Esophagus muscularis mucosa (tissue), 4 donors: ENCODE results near the gene AOAH. TPM values are rescaled to one million over a fixed set of nuclear protein-coding genes. Genes with fewer than 3 reads are reported as not detected.
"Not testable (repeated sequence)": the region's sequence is repeated elsewhere in the genome, so short reads cannot be mapped to it uniquely, and the experiment has no call there.

Experiments
- DNase-seq: peaks from one replicate; pipeline ENCODE4 v3.0.0-alpha.2; 2017; ENCODE audit errors: extremely low spot score
- H3K27ac ChIP-seq, 4 donors: fragments of 200-600 bp; sonication (generic); replicated peaks in 1 of 4; 1 replicate in 3 of 4; 2 replicates in 1 of 4; pipeline ENCODE4 v1.5.1; 2016 to 2019; ENCODE audit warnings: mild to moderate bottlenecking in 1 of 4
- H3K27me3 ChIP-seq, 4 donors: fragments of 200-600 bp; sonication (generic); one replicate each; pipeline versions ENCODE4 v1.5.1 to v1.6.0; 2016 to 2019
- H3K36me3 ChIP-seq, 4 donors: fragments of 200-600 bp; sonication (generic); one replicate each; pipeline ENCODE4 v1.5.1; 2016 to 2019
- H3K4me1 ChIP-seq, 4 donors: fragments of 200-600 bp; sonication (generic); one replicate each; pipeline ENCODE4 v1.5.1; 2016 to 2019
- H3K4me3 ChIP-seq, 4 donors: fragments of 200-600 bp; sonication (generic); 1 replicate in 2 of 4; 2 replicates in 2 of 4; pipeline ENCODE4 v1.5.1; 2016 to 2019; ENCODE audit warnings: mild to moderate bottlenecking in 4 of 4, moderate library complexity in 1 of 4
- H3K9me3 ChIP-seq, 4 donors: fragments of 200-600 bp; sonication (generic); 1 replicate in 3 of 4; 2 replicates in 1 of 4; pipeline ENCODE4 v1.5.1; 2016 to 2019
- CTCF ChIP-seq, 3 experiments: fragments of 200-600 bp in 2 of 3; fragments of 450-650 bp in 1 of 3; sonication (generic) in 2 of 3; IDR thresholded peaks; one replicate each; pipeline ENCODE4 v1.5.1; 2017 to 2019; ENCODE audit warnings: antibody characterized with exemption in 3 of 3, mild to moderate bottlenecking in 2 of 3, moderate library complexity in 1 of 3
- EP300 ChIP-seq: sonication (generic); formaldehyde crosslinking; IDR thresholded peaks from one replicate; pipeline ENCODE4 v1.6.1; 2017; ENCODE audit warnings: antibody characterized with exemption
- POLR2A ChIP-seq: fragments of 450-650 bp; IDR thresholded peaks from one replicate; pipeline ENCODE4 v1.6.1; 2017; ENCODE audit warnings: antibody characterized with exemption, moderate library complexity, mild to moderate bottlenecking, low read depth
- POLR2AphosphoS5 ChIP-seq, 2 donors: sonication (generic); formaldehyde crosslinking; IDR thresholded peaks; one replicate each; pipeline ENCODE4 v1.6.1; 2017; ENCODE audit warnings: antibody characterized with exemption in 2 of 2
- WGBS: methylation state at CpG from one replicate; pipeline ENCODE4 v1.1.5; 2018; 5-methylcytosine and 5-hydroxymethylcytosine counted together
- intact Hi-C: fragments of 100-400 bp; cut with DNase I; formaldehyde crosslinking; loops from one replicate; pipeline ENCODE4 v1.15.1; 2023
- total RNA-seq, 4 donors: library from RNA; depleted of rRNA; stranded (reverse); fragments of >200 nt; gene quantifications; one replicate each; pipeline versions ENCODE4 v1.1.0 to v1.2.1, GENCODE V29; 2016

The AOAH gene
- total RNA-seq, 4 donors from 2014 or later, result 2.0 to 16.1 (median 4.5) TPM

GRCh38 chr7:36484265-36484664, 240.0 kb downstream of the AOAH start:
- Histone ChIP-seq H3K27me3 (no peaks in the 10 kb centered on the region), H3K36me3 (no peaks in the 10 kb centered on the region), H3K9me3 (no peaks in the 10 kb centered on the region), H3K4me3 (no peak overlapping the region), H3K4me1 (no peaks in the 10 kb centered on the region), H3K27ac (no peak overlapping the region)
- WGBS, result 79% methylated on average over 8 of the region's 8 CpGs
- DNase-seq, result no peak
- intact Hi-C loops, result no loop called here
- TF ChIP-seq CTCF (IDR thresholded peaks at IDR 0.05), result no peak
- no peak for TF ChIP-seq POLR2A
- TF ChIP-seq POLR2AphosphoS5 (IDR thresholded peaks at IDR 0.05), result no peak
- TF ChIP-seq EP300, result no peak

- H3K9me3 ChIP-seq, H3K4me1 ChIP-seq, H3K36me3 ChIP-seq, H3K4me3 ChIP-seq, H3K27ac ChIP-seq, DNase-seq, H3K27me3 ChIP-seq, intact Hi-C loops: not testable (repeated sequence)
- WGBS, result 73% methylated on average over 4 of the region's 4 CpGs
Observed at GRCh38 chr7:36483853-36484252, 240.4 kb downstream of the AOAH start.

- Histone ChIP-seq H3K27ac (no peak overlapping the region), H3K9me3 (no peaks in the 10 kb centered on the region), H3K4me3 (no peak overlapping the region), H3K36me3 (no peaks in the 10 kb centered on the region), H3K4me1 (peaks cover 0 to 2% (median 0%) of the 10 kb centered on the region in 4 donors), H3K27me3 (no peaks in the 10 kb centered on the region)
- no peak for DNase-seq
- intact Hi-C loops, result no loop called here
- TF ChIP-seq CTCF (IDR thresholded peaks at IDR 0.05) (no peak), EP300 (no peak), POLR2A (no peak), POLR2AphosphoS5 (IDR thresholded peaks at IDR 0.05) (no peak)
- 92% methylated on average over 2 of the region's 2 CpGs for WGBS
Observed at GRCh38 chr7:36478745-36479144, 245.5 kb downstream of the AOAH start.

- Histone ChIP-seq H3K27me3 (no peaks in the 10 kb centered on the region), H3K9me3 (no peaks in the 10 kb centered on the region), H3K27ac (no peak overlapping the region), H3K4me3 (no peak overlapping the region), H3K36me3 (no peaks in the 10 kb centered on the region), H3K4me1 (peaks cover 0 to 8% (median 3%) of the 10 kb centered on the region in 4 donors)
- WGBS, result 85% methylated on average over 3 of the region's 3 CpGs
- intact Hi-C loops, result no loop called here
- no peak for DNase-seq
- TF ChIP-seq POLR2A (no peak), EP300 (no peak), CTCF (IDR thresholded peaks at IDR 0.05) (no peak), POLR2AphosphoS5 (IDR thresholded peaks at IDR 0.05) (no peak)
Observed at GRCh38 chr7:36475381-36475780, 248.9 kb downstream of the AOAH start.

GRCh38 chr7:36475011-36475342, 249.3 kb downstream of the AOAH start:
- no peak overlapping the region for H3K4me3 ChIP-seq
- no peak for TF ChIP-seq POLR2AphosphoS5 (IDR thresholded peaks at IDR 0.05)
- TF ChIP-seq CTCF (IDR thresholded peaks at IDR 0.05), result no peak
- no peak for TF ChIP-seq EP300
- TF ChIP-seq POLR2A, result no peak

More at GRCh38 chr7:36475011-36475342, 249.3 kb downstream of the AOAH start:
- H3K9me3 ChIP-seq, result no peaks in the 10 kb centered on the region
- H3K27ac ChIP-seq, result no peak overlapping the region
- intact Hi-C loops, result no loop called here
- H3K4me1 ChIP-seq, result peaks cover 0 to 8% (median 3%) of the 10 kb centered on the region in 4 donors
- H3K27me3 ChIP-seq, result no peaks in the 10 kb centered on the region
- no peak for DNase-seq
- H3K36me3 ChIP-seq, result no peaks in the 10 kb centered on the region
